ENCODE data around the gene EDAR. TPM values are rescaled to one million over a fixed set of nuclear protein-coding genes. Genes with fewer than 3 reads are reported as not detected.

EDAR gene
- total RNA-seq, 1 donor from 2014 or later: 2.5 TPM

DNA sequence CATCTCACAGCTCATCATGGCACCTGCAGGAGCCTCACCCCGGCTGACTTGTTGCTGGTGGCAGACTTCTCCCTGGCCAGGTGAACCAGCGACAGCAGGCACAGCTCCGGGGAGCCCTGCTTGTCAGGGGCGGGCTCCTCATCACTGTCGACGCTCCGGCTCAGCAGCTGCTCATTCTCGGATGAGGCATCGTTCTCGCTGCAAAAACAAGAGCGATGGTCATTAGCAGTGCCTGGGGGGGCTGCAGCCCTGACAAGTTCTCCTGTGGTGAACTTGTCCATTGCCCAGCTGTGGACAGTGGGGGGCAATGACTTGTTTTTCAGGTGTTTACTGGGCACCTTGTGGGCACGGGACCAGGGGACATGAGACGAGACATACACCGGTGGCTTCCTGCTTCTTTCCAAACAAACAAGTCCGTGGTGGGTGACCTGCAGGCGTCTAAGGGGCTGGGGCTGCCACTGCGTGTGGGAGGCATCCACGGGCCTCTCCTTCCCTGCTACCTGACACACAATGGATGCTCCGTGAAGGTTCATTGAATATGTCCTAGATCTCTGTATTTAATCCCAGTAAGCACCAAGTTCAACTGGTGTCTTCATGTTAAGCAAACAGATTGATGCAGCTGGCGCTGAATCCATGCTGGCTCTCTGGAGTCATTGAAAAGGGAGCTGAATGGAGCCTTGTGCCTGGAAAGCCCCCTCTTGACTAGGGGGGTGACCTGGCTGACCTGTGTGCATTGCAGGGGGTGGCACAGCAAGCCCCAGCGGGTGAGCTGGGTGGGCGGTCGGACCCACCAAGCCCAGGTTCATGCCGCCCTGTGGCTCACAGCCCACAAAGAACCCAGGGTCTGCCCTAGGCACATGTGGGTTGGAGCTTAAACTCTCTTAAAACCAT is 81.0 kb downstream of the EDAR start:
- DNase-seq: no peak

DNA sequence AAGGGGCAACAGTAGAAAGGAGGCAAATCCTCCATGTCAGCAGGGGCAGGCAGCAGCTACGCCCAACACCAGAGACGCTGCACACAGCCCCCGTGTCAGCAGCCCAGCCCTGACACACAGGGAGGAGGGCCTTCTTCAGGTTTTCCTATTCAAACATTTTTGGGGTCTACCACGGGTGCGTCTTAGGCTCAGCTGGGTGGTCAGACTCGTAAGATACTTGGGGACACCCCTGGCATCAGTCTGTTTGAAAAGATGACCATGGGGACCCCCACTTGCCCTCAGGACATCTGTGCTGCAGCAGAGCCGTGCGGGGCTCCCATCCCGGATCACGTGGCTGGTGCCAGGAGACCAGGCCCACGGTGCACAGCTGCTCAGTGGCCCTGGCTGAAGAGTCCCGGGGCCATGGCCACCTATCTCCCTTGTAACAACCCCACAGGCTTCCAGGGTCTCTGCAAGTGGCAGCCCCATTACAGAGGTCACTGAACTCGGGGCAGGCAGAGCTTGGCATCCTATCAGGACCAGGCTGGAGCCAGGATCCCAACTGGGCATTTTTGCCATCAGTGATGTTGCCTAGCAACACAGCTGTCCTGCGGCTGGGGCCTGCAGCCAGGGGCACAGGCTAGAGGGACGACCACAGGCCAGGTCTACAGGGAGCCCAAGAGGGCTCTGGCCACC is 82.5 kb downstream of the EDAR start:
- DNase-seq: no peak

DNA sequence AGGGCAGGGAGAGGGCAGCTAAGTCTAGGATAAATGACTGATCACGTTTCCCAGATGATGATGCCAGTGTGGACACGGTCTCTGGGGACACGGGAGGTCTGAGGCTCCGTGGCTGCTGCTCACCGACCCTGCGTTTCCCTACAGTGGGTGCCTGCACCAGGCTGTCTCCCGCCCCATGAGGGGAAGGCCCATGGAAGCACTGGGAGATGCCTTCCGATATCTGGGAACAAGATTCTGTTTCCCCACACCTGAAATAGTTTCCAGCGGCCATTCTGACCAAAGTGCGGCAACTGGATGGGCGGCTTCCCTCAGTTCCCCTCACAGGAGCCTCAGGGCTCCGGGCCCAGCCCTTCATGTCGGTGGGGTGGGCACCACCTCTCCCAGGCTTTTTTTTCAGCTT is 83.1 kb downstream of the EDAR start:
- no peak for DNase-seq

DNA sequence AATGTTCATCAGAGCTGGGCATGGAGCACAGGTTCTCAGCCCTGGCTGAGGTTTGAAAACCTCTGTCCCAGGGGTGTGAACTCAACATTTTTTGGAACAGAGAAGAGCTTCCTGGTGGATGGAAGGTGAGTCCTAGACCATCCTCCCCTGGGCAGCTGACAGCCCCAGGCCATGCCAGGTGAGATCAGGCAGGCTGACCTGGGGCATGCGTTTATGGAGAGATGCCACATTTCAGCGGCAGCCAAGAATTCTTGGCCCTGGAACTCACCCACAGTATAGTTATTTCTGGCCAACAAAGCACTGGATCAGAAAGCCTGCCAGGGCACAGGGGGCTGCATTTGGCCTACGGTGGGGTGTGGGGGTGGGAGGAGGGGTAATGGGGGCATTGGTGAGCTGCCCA is 83.8 kb downstream of the EDAR start:
- no peak for DNase-seq

DNA sequence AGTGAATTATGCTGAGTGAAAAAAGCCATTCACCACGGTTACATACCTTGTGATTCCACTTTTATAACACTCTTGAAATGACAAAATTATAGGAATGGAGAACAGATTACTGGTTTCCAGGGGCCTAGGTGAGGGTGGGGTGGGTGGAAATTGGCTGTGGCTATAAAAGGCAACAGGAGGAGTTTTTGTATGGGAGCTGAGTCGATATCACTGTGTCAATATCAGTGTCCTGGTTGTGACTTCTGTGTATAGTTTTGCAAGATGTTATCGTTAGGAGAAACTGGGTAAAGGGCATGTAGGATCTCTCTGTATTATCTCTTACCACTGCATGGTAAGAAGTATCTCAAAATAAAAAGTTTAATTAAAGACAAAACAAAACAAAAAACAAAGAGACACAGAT is 84.3 kb downstream of the EDAR start:
- no peak for DNase-seq

DNA sequence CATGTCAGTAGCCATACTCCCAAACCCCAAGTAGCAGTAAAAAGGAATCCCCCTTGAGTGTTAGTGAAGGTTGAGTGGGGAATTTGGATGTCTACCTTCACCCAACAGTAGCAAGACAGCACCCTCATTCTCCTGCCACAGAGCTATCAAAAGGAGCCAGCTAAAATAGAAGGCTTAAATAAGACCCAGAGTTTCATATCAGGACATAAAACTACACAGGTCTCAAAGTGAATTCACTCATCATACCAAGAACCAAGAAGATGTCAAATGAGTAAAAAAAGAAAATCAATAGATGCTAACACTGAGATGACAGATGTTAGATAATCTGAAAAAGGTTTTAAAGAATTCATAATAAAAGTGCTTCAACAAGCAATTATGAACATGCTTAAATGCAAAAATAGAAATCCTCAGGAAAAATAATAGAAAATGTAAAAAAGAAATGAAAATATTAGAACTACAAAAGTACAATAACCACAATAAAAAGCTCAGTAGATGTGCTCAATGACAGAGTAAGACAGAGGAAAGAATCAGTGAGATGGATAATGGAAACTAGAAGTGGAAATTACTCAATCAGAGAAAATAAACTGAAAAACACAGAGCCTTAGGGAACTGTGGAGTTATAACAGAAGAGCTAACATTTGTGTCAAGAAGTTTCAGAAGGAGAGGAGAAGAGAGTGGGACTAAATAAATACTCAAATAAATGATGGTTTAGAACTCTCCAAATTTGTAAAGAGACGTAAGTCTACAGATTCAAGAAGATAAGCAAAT is 90.5 kb downstream of the EDAR start:
- DNase-seq: no peak

DNA sequence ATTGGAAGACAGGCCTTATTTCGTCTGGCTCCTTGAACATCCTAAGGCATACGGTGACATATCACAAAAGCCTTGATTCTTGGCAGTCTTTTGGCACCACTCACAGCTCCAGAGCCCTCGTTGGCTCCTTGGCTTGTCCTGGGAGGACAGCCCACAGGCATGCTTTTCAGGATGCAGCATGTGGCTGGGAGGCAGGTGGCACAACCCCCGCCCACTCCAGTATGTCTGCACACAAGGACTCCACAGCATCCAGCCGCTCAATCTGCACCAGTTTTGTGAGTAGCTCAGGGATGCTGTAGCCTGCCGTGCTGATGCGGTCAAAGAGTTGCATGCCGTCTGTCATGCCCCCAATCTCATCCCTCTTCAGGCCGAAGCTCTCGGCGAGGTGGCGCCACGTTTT is 92.3 kb downstream of the EDAR start:
- no peak for DNase-seq

DNA sequence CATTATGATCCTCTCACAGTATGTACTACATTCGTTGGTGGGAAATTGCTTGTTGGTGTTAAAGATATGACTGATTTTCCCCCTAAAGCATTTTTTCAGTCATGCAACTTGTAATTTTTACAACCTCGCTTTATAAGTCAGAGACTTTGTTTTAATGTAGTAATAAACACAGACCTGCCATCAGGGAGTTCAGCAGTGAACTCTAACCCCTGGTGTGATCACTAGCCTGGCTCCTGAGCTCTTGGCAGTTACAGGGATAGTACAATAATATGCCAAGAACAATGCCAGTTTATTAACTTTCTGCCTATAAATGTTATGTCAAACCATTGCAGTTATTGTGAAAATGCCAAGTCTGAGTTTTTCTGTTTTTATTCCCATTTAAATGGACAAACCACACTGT is 93.8 kb downstream of the EDAR start:
- DNase-seq: no peak

DNA sequence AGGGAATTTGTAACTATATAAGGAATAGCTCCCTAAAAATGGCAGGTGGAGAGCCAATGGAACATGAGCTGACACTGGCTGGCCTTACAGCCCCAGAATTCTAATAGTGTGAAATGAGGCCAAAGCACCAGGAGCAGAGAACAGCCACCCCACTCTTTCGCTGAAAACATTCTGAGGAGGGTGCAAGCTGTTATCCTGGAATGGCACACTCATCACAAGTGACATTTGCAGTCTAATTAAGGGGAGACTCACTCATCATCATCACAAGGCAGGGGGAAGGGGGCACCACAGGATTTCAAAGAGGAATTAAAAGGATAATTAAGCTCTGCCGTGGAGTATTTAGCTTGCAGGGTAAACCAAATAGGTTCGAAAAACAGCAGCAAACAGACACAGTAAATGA is 94.3 kb downstream of the EDAR start:
- DNase-seq: no peak

DNA sequence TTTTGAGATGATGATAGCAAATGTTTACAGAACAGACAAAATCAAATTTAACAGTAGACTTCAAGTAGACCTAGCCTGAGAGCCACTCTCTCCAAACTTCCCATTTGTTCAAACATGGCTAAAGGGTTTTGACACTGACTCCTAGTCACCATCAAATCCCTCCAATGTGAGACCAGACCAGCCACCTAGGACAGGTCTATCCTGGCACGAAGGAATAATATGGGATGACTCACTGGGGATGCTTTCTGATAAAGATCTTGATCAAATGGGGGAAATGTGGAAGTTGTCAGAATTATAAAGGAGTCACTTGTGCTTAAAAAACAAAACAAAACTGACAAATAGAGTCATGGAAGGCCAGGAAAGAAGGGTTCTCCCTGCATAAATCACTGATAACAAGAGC is 95.7 kb downstream of the EDAR start:
- no peak for DNase-seq

DNA sequence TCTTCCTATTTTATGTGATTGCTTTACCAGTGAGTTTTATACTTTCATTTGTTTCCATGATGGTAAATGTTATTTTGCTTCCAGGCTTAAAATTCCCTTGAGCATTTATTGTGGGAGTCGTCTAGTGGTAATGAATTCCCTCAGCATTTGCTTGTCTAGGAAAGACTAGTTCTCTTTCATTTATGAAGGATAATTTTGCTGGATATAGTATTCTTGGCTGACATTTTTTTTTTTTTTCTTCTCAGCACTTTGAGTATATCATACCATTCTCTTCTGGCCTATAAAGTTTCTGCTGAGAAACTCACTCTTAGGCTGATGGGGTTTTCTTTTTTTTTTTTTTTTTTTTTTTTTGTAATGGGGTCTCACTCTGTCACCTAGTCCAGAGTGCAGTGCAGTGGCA is 99.1 kb downstream of the EDAR start:
- DNase-seq: no peak

DNA sequence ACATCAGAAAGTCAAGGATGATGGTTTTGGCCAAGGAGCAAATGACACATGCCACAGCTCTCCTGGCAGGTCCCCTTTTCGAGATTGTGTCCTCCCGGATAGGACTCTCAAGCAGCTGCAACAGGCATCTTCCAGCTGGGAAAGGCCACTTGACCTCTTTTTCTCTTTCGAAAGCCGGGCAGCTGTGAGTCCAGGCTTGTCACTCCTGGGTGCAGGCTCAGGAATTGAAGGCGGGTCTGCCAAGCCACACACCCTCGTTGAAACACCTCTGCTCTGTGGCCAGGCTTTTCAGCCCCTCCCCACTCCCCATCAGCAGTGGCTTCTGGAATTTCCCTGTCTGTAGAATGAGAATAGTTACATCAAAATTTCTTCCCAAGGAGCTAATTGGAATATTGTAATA is 104.4 kb downstream of the EDAR start:
- no peak for DNase-seq

DNA sequence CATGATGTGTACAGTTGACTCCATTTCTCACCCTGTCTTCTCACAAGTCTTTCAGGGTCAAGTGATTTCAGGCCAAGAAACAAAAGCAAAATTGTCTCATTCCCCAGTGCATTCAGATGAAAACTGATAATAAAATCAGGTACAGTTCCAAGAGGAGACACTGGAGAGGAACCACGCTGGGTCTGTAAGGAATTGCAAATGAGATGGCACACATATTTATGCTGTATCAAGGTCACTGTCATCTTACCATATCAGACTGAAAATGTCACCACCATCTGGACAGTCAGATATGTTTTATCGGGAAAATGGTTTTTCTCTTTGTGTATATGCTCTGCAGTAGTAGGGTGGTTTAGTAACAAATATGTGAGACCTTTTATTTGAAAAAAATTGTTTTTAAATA is 110.7 kb downstream of the EDAR start:
- DNase-seq: no peak

DNA sequence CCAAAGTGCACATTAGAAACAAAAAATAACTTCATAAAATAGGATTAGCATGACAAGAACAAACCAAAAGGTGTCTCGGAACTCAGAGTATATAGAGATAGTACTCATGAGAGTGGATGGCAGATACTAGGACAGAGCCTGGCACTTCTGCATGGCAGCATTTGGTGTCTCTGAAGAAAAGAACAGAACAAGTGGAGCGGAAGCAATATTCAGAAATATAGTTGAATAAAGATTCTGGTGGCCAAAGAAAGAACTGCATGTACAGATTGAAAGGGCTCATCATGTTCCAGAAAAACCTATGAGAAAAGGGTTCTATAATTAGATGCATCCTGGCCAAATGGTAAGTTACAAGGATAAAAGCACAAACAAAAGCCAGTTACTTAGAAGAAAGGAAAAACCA is 111.5 kb downstream of the EDAR start:
- DNase-seq: no peak

DNA sequence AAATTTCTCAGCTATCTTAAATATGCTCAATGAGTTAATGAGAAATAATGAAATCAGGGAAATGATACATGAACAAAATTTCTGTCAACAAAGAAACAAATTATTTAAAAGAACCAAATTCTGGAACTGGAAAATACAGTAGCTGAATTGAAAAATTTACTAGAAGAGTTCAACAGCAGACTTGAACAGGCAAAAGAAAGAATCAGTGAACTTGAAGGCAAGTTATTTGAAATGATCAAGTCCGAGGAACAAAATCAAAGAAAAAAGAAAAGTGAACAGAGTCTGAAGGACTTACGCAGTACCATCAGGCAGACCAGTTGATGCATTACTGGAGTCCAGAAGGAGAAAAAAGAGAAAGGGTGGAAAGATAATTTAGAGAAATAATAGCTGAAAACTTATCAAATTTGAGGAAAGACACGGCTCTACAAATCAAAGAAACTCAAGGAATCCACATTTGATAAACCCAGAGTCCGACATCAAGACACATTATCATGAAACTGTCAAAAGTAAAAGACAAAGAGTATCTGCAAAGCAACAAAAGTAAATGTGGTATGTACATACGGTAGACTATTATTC is 118.9 kb downstream of the EDAR start:
- no peak for DNase-seq

DNA sequence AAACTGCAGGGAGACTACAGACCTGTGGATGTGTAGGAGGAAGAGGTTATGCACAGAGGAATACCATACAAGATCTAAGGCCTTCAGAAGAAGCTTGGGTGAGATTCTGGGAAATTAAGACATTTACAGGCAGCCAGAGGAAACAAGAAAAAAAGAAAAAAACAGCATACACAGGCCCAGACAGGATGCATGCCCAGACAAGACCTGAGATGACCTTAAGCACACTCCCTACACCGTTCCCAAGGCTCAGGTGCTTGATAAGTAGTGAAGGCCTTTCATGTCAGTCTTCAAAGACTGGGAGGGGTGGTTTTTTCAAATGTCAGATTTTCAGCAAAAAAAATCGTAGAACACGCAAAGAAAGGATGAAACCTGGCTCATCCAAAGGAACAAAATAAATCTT is 119.5 kb downstream of the EDAR start:
- no peak for DNase-seq

DNA sequence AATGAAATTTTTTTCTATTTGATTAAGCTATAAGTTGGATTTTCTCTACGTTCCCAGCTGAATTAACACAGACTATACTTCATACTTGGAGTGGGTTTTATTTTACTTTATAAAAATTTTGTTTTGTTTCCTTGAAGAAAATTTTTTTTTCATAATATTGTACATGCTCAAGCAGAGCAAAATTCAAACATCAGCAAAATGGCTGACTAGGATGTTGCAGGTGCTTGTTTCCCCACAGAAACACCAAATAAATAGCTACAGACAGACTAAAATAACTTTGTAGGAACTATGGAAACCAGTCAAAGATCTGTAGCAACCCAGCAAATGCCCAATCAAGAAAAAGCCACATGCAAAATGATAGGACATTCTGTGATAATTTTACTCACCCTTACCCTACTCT is 120.1 kb downstream of the EDAR start:
- DNase-seq: no peak

DNA sequence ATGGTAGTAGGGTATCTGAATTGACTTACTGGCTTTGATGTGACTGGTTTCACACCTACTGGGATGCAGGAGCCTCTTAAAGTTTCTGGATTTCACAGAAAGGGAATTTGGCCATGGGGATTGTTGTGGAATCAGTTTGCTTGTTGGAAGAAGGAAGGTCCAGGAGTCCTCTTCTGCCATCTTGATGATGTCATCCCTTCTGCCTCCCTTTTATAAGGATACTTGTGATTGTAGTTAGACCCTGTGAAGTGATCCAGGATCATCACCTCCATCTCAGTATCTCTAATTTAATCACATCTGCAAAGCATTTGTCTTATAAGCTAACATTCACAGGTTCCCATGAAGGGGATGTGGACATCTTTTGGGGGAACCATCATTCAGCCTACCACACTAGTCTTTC is 123.0 kb downstream of the EDAR start:
- DNase-seq: no peak

DNA sequence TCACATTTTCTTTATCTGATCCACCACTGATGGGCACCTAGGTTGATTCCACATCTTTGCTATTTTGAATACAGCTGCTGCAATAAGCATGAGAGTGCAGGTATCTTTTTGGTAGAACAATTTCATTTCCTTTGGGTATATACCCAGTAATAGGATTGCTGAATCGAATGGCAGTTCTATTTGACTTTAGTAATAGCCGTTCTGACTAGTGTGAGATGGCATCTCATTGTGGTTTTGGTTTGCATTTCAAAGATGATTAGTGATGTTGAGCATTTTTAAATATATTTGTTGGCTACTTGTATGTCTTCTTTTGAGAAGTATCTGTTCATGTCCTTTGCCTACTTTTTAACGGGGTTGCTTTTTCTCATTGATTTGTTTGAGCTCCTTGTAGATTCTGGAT is 130.1 kb downstream of the EDAR start:
- DNase-seq: no peak

DNA sequence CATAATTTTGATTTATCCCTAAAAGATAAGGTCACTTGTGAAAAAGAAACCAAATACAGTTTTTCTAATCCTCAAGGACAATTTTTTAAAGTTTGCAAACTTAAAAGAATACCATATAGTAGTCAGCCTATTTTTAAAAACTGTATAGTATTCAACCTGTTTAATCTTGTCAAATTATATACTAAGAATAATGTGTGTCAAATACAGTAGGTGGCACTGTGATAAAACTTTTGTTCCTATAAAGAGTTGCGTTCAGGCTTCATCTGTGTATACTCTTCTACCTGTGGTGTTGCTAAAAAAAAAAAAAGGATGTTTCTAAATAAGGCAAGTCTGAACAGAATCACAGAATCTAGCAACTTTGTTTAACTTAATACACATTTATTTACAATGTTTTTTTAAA is 133.8 kb downstream of the EDAR start:
- DNase-seq: no peak

DNA sequence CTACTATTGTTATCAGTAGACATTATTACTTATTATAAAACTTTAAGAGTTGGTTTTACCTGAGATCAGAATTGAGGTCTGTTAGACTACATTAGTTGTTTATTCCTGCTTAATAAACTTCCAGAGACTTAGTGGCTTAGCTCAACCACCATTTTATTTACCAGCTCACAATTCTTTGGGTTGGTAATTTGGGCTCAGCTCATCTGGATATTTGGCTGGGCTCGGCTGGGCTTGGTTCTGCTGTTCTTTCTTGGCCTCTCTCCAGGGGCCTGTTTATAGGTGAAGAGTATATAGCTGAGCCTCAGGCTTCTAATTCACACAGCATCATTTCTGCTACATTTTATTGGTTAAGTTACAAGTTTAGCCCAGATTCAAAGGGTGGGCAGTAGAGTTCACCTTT is 134.5 kb downstream of the EDAR start:
- DNase-seq: no peak

DNA sequence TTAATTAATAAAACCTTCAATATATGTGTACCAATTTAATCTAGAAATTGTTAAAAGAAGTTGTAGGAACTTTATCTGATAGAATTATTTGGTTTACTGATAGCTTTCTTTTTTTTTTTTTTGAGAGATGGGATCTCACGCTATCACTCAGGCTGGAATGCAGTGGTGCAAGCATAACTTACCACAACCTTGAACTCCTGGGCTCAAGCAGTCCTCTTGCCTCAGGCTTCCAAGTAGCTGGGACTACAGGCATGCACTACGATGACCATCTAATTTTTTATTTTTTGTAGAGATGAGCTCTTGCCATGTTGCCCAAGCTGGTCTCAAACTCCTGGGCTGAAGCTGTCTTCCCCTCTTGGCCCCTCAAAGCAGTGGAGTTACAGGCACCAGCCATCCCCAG is 135.6 kb downstream of the EDAR start:
- no peak for DNase-seq

DNA sequence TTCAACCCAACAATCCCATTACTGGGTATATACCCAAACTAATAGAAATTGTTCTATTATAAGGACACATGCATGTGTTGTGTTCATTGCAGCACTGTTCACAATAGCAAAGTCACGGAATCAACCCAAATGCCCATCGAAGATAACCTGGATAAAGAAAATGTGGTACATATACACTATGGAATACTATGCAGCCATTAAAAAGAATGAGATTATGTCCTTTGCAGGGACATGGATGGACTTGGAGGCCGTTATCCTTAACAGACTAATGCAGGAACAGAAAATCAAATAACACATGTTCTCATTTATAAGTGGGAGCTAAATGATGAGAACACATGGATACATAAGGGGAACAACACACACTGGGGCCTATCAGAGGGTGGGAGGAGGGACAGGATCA is 136.6 kb downstream of the EDAR start:
- no peak for DNase-seq
